Mesenchymal stem cell (in vitro differentiated cells and primary cell): ENCODE data around the gene IL16.

Source experiments
- DNase-seq: peaks from one replicate; pipeline ENCODE4 v3.0.0-alpha.2; 2013
- H2AFZ ChIP-seq: one replicate; pipeline ENCODE4 v1.6.1; 2013; ENCODE audit warnings: low read depth, mild to moderate bottlenecking, control low read depth, inconsistent platforms, low read length, moderate library complexity
- H2AK5ac ChIP-seq: 2 replicates; pipeline ENCODE4 v1.6.1; 2013; ENCODE audit warnings: low read length, moderate library complexity, mild to moderate bottlenecking, inconsistent platforms; ENCODE audit not compliant: severe bottlenecking
- H2BK120ac ChIP-seq: one replicate; pipeline ENCODE4 v1.6.1; 2013; ENCODE audit warnings: low read depth, mild to moderate bottlenecking, inconsistent platforms, low read length, moderate library complexity
- H2BK12ac ChIP-seq, 2 experiments: one replicate each; pipeline ENCODE4 v1.6.1; 2013; ENCODE audit warnings: inconsistent platforms in 2 of 2, low read length in 2 of 2, mild to moderate bottlenecking in 2 of 2, moderate library complexity in 2 of 2, control low read depth in 1 of 2
- H2BK15ac ChIP-seq: one replicate; pipeline ENCODE4 v1.6.1; 2013; ENCODE audit warnings: mild to moderate bottlenecking, low read depth, inconsistent platforms; ENCODE audit not compliant: poor library complexity, severe bottlenecking
- H2BK5ac ChIP-seq: 2 replicates; pipeline ENCODE4 v1.6.1; 2013; ENCODE audit warnings: low read depth, mild to moderate bottlenecking, low read length, control low read depth, inconsistent platforms; ENCODE audit not compliant: poor library complexity, severe bottlenecking
- H3K14ac ChIP-seq, 2 experiments: one replicate each; pipeline ENCODE4 v1.6.1; 2013; ENCODE audit warnings: inconsistent platforms in 2 of 2, low read length in 2 of 2, control low read depth in 1 of 2, mild to moderate bottlenecking in 1 of 2, moderate library complexity in 1 of 2
- H3K18ac ChIP-seq, 2 experiments: one replicate each; pipeline ENCODE4 v1.6.1; 2013; ENCODE audit warnings: inconsistent platforms in 2 of 2, low read length in 2 of 2, control low read depth in 1 of 2, low read depth in 1 of 2, mild to moderate bottlenecking in 1 of 2
- H3K23ac ChIP-seq, 2 experiments: one replicate each; pipeline ENCODE4 v1.6.1; 2013; ENCODE audit warnings: inconsistent platforms in 2 of 2, low read length in 2 of 2, mild to moderate bottlenecking in 2 of 2, moderate library complexity in 2 of 2, control low read depth in 1 of 2
- H3K27ac ChIP-seq: 2 replicates; pipeline ENCODE4 v1.5.1; 2013; ENCODE audit warnings: mild to moderate bottlenecking, moderate library complexity, low read length, control low read depth, inconsistent platforms; ENCODE audit not compliant: poor library complexity, severe bottlenecking
- H3K27me3 ChIP-seq, 2 experiments: 2 replicates each; pipeline versions ENCODE4 v1.6.1 to v1.7.0; 2013; ENCODE audit warnings: low read length in 2 of 2, mild to moderate bottlenecking in 2 of 2, moderate library complexity in 2 of 2, control low read depth in 1 of 2, inconsistent platforms in 1 of 2; ENCODE audit not compliant: control insufficient read depth in 1 of 2, insufficient read depth in 1 of 2
- H3K36me3 ChIP-seq, 2 experiments: 2 replicates each; pipeline versions ENCODE4 v1.6.1 to v1.7.0; 2013; ENCODE audit warnings: low read length in 2 of 2, control low read depth in 1 of 2, inconsistent platforms in 1 of 2, low read depth in 1 of 2, mild to moderate bottlenecking in 1 of 2; ENCODE audit not compliant: insufficient read depth in 2 of 2, control insufficient read depth in 1 of 2
- H3K4ac ChIP-seq, 2 experiments: one replicate each; pipeline ENCODE4 v1.6.1; 2013; ENCODE audit warnings: inconsistent platforms in 2 of 2, low read length in 2 of 2, mild to moderate bottlenecking in 2 of 2, moderate library complexity in 2 of 2, control low read depth in 1 of 2, low read depth in 1 of 2
- H3K4me1 ChIP-seq: 2 replicates; pipeline ENCODE4 v1.6.1; 2013; ENCODE audit warnings: low read depth, low read length, control low read depth; ENCODE audit not compliant: control insufficient read depth, insufficient read depth
- H3K4me2 ChIP-seq: 2 replicates; pipeline ENCODE4 v1.6.1; 2013; ENCODE audit warnings: low read length, mild to moderate bottlenecking, inconsistent platforms; ENCODE audit not compliant: poor library complexity, severe bottlenecking
- H3K4me3 ChIP-seq, 2 experiments: 2 replicates each; pipeline versions ENCODE4 v1.5.1 to v1.7.0; 2013; ENCODE audit warnings: low read length in 2 of 2, mild to moderate bottlenecking in 2 of 2, control low read depth in 1 of 2, low read depth in 1 of 2; ENCODE audit not compliant: insufficient read depth in 1 of 2
- H3K79me1 ChIP-seq: replicated peaks from 2 replicates; pipeline ENCODE4 v1.6.1; 2013; ENCODE audit warnings: mild to moderate bottlenecking, control low read depth, low read length, inconsistent platforms; ENCODE audit not compliant: poor library complexity, severe bottlenecking
- H3K9ac ChIP-seq: 2 replicates; pipeline ENCODE4 v1.7.0; 2013; ENCODE audit warnings: mild to moderate bottlenecking, low read length, moderate library complexity
- H3K9me3 ChIP-seq: 2 replicates; pipeline ENCODE4 v1.7.0; 2013; ENCODE audit warnings: mild to moderate bottlenecking, low read length; ENCODE audit not compliant: control insufficient read depth
- H4K8ac ChIP-seq: one replicate; pipeline ENCODE4 v1.6.1; 2013; ENCODE audit warnings: inconsistent platforms, mild to moderate bottlenecking, low read length, moderate library complexity
- H4K91ac ChIP-seq: one replicate; pipeline ENCODE4 v1.6.1; 2013; ENCODE audit warnings: mild to moderate bottlenecking, low read length, inconsistent platforms
- WGBS: methylation state at CpG from one replicate; pipeline ENCODE4 v1.1.7; 2013; ENCODE audit warnings: mixed read lengths; 5-methylcytosine and 5-hydroxymethylcytosine counted together

Gene IL16

GRCh38 chr15:81242778-81243177 is 46.1 kb downstream of the IL16 start:
- no peak for DNase-seq
- no peak overlapping the region for H2BK5ac ChIP-seq
- H3K9me3 ChIP-seq, result peaks cover 25% of the 10 kb centered on the region
- no peak overlapping the region for H3K23ac ChIP-seq
- H2BK120ac ChIP-seq, result no peak overlapping the region
- no peak overlapping the region for H3K14ac ChIP-seq
- WGBS, result 25% methylated on average over 1 of the region's 1 CpG
- H3K79me1 ChIP-seq, result no peaks in the 10 kb centered on the region
- no peak overlapping the region for H3K4me2 ChIP-seq
- H3K27me3 ChIP-seq, result no peaks in the 10 kb centered on the region
- no peak overlapping the region for H2AK5ac ChIP-seq
- no peak overlapping the region for H2BK12ac ChIP-seq
- H4K91ac ChIP-seq, result no peak overlapping the region
- H3K4ac ChIP-seq, result no peak overlapping the region
- no peak overlapping the region for H2BK15ac ChIP-seq
- H3K36me3 ChIP-seq, result no peaks in the 10 kb centered on the region
- no peak overlapping the region for H3K18ac ChIP-seq
- no peak overlapping the region for H3K9ac ChIP-seq
- no peak overlapping the region for H3K27ac ChIP-seq
- peak overlapping the region in 1 of 2 experiments; percentile 14 for H3K4me3 ChIP-seq
- no peak overlapping the region for H2AFZ ChIP-seq
- no peak overlapping the region for H4K8ac ChIP-seq
- no peaks in the 10 kb centered on the region for H3K4me1 ChIP-seq

GRCh38 chr15:81244306-81244705 is 47.6 kb downstream of the IL16 start:
- no peak overlapping the region for H2BK120ac ChIP-seq
- H4K8ac ChIP-seq, result no peak overlapping the region
- H3K23ac ChIP-seq, result no peak overlapping the region
- no peak overlapping the region for H2BK15ac ChIP-seq
- no peak overlapping the region for H3K14ac ChIP-seq
- no peak overlapping the region for H2AK5ac ChIP-seq
- H3K4me2 ChIP-seq, result no peak overlapping the region
- H3K9ac ChIP-seq, result no peak overlapping the region
- H3K9me3 ChIP-seq, result peaks cover 31% of the 10 kb centered on the region
- no peak overlapping the region for H3K27ac ChIP-seq
- H3K4ac ChIP-seq, result no peak overlapping the region
- H3K36me3 ChIP-seq, result no peaks in the 10 kb centered on the region
- H2BK12ac ChIP-seq, result no peak overlapping the region
- no CpG with 5 or more reads among the region's 1 CpG for WGBS
- no peak overlapping the region for H2BK5ac ChIP-seq
- H3K27me3 ChIP-seq, result no peaks in the 10 kb centered on the region
- H4K91ac ChIP-seq, result no peak overlapping the region
- no peaks in the 10 kb centered on the region for H3K4me1 ChIP-seq
- H3K79me1 ChIP-seq, result no peaks in the 10 kb centered on the region
- H3K4me3 ChIP-seq, result no peak overlapping the region
- no peak overlapping the region for H2AFZ ChIP-seq
- no peak overlapping the region for H3K18ac ChIP-seq
- no peak for DNase-seq

GRCh38 chr15:81253846-81254245 is 57.2 kb downstream of the IL16 start:
- no peak overlapping the region for H3K18ac ChIP-seq
- H3K4me1 ChIP-seq, result no peaks in the 10 kb centered on the region
- WGBS, result 76% methylated on average over 2 of the region's 2 CpGs
- no peak overlapping the region for H2BK15ac ChIP-seq
- peaks cover 0 to 15% of the 10 kb centered on the region in 2 experiments for H3K27me3 ChIP-seq
- no peak overlapping the region for H3K14ac ChIP-seq
- no peak overlapping the region for H4K8ac ChIP-seq
- no peak overlapping the region for H3K27ac ChIP-seq
- H3K4me2 ChIP-seq, result no peak overlapping the region
- no peak overlapping the region for H3K23ac ChIP-seq
- H3K36me3 ChIP-seq, result no peaks in the 10 kb centered on the region
- H2AK5ac ChIP-seq, result no peak overlapping the region
- H2BK5ac ChIP-seq, result no peak overlapping the region
- H4K91ac ChIP-seq, result no peak overlapping the region
- H3K4me3 ChIP-seq, result no peak overlapping the region
- no peak overlapping the region for H2AFZ ChIP-seq
- no peaks in the 10 kb centered on the region for H3K79me1 ChIP-seq
- H3K9me3 ChIP-seq, result peaks cover 21% of the 10 kb centered on the region
- no peak overlapping the region for H3K4ac ChIP-seq
- H2BK120ac ChIP-seq, result no peak overlapping the region
- DNase-seq, result no peak
- no peak overlapping the region for H2BK12ac ChIP-seq
- peak overlapping the region; percentile 72 for H3K9ac ChIP-seq

GRCh38 chr15:81254277-81254915 is 57.7 kb downstream of the IL16 start:
- Histone ChIP-seq H2BK5ac (no peak overlapping the region), H2AFZ (no peak overlapping the region)

More at GRCh38 chr15:81254277-81254915, 57.7 kb downstream of the IL16 start:
- Histone ChIP-seq H3K27me3 (peaks cover 0 to 15% of the 10 kb centered on the region in 2 experiments), H3K18ac (no peak overlapping the region), H3K36me3 (no peaks in the 10 kb centered on the region), H4K8ac (no peak overlapping the region), H3K9me3 (peaks cover 15% of the 10 kb centered on the region), H3K4me1 (no peaks in the 10 kb centered on the region), H3K9ac (peak overlapping the region; percentile 72), H2BK12ac (no peak overlapping the region), H3K4me2 (no peak overlapping the region), H4K91ac (no peak overlapping the region), H3K14ac (no peak overlapping the region), H3K4ac (no peak overlapping the region), H2BK120ac (no peak overlapping the region), H2AK5ac (no peak overlapping the region), H3K27ac (no peak overlapping the region), H2BK15ac (no peak overlapping the region), H3K79me1 (no peaks in the 10 kb centered on the region), H3K4me3 (no peak overlapping the region), H3K23ac (no peak overlapping the region)
- DNase-seq, result no peak
- WGBS, result 55% methylated on average over 3 of the region's 5 CpGs
